Ascending aorta (tissue), 2 donors: ENCODE data around the gene SLC23A2. TPM values are rescaled to one million over a fixed set of nuclear protein-coding genes. Genes with fewer than 3 reads are reported as not detected.
A peak's percentile ranks its signal among the peaks of the same experiment; 100 is the strongest.

Experiments used
- DNase-seq, 2 donors: peaks; one replicate each; pipeline ENCODE4 v3.0.0-alpha.2; 2019; ENCODE audit warnings: low spot score in 2 of 2
- H3K27ac ChIP-seq, 2 donors: fragments of 200-600 bp; sonication (generic); one replicate each; pipeline ENCODE4 v1.5.1; 2016 to 2017; ENCODE audit warnings: mild to moderate bottlenecking in 1 of 2
- H3K27me3 ChIP-seq: fragments of 200-600 bp; sonication (generic); one replicate; pipeline ENCODE4 v1.5.1; 2017
- H3K36me3 ChIP-seq, 2 donors: fragments of 200-600 bp; sonication (generic); one replicate each; pipeline ENCODE4 v1.5.1; 2016
- H3K4me1 ChIP-seq, 2 donors: fragments of 200-600 bp; sonication (generic); one replicate each; pipeline ENCODE4 v1.5.1; 2016 to 2017; ENCODE audit warnings: mild to moderate bottlenecking in 1 of 2
- H3K4me3 ChIP-seq, 2 donors: fragments of 200-600 bp; sonication (generic); one replicate each; pipeline ENCODE4 v1.5.1; 2016 to 2017; ENCODE audit warnings: mild to moderate bottlenecking in 1 of 2
- H3K9me3 ChIP-seq, 2 donors: fragments of 200-600 bp; sonication (generic); one replicate each; pipeline ENCODE4 v1.5.1; 2016
- intact Hi-C: fragments of 100-400 bp; cut with DNase I; formaldehyde crosslinking; loops from one replicate; pipeline ENCODE4 v1.15.1; 2023
- total RNA-seq: library from RNA; depleted of rRNA; stranded (reverse); fragments of >200 nt; gene quantifications from one replicate; pipeline ENCODE4 v1.1.0, GENCODE V29; 2016
- TF ChIP-seq, protein P1 (sequence below), 3 experiments: fragments of 200-600 bp in 2 of 3; fragments of 450-650 bp in 1 of 3; sonication (generic) in 2 of 3; IDR thresholded peaks; one replicate each; pipeline ENCODE4 v1.5.1; 2016 to 2019; ENCODE audit warnings: antibody characterized with exemption in 3 of 3, mild to moderate bottlenecking in 1 of 3, moderate library complexity in 1 of 3

The SLC23A2 gene
- total RNA-seq, 1 donor from 2014 or later = 32.8 TPM

DNA sequence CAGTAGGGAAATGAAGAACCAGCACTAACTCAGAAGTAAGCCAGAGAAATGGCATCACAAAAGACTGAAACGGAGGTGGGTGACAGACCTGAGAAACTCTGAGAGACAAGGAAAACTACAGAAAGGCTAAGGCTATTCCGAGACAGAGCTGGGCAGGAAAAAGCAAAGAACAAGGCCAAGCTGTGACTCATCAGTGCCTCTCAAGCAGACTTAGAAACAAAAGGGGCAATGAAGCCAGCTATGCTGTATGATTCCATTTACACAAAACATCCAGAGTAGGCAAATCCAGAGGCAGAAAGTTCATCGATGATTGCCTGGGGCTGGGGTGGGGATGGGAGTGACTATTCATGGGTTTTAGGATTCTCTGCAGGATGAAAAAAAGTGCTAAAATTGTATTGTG lies 50.0 kb downstream of the SLC23A2 start:
- TF ChIP-seq, protein P1, sequence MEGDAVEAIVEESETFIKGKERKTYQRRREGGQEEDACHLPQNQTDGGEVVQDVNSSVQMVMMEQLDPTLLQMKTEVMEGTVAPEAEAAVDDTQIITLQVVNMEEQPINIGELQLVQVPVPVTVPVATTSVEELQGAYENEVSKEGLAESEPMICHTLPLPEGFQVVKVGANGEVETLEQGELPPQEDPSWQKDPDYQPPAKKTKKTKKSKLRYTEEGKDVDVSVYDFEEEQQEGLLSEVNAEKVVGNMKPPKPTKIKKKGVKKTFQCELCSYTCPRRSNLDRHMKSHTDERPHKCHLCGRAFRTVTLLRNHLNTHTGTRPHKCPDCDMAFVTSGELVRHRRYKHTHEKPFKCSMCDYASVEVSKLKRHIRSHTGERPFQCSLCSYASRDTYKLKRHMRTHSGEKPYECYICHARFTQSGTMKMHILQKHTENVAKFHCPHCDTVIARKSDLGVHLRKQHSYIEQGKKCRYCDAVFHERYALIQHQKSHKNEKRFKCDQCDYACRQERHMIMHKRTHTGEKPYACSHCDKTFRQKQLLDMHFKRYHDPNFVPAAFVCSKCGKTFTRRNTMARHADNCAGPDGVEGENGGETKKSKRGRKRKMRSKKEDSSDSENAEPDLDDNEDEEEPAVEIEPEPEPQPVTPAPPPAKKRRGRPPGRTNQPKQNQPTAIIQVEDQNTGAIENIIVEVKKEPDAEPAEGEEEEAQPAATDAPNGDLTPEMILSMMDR (IDR thresholded peaks at IDR 0.05) = no peak
- H3K27ac ChIP-seq = peak overlapping the region; percentile 74 to 77
- intact Hi-C loops = loop anchor here (2.0 to 10.0 kb wide), 3 partner anchors 24 to 346 kb away; no protein-coding TSS in a partner anchor
- H3K4me3 ChIP-seq = no peak overlapping the region
- DNase-seq = peak in 1 of 2 donors; percentile 77
- no peaks in the 10 kb centered on the region for H3K9me3 ChIP-seq
- no peaks in the 10 kb centered on the region for H3K36me3 ChIP-seq
- peaks cover 5 to 18% of the 10 kb centered on the region in 2 donors for H3K4me1 ChIP-seq
- H3K27me3 ChIP-seq = no peaks in the 10 kb centered on the region

DNA sequence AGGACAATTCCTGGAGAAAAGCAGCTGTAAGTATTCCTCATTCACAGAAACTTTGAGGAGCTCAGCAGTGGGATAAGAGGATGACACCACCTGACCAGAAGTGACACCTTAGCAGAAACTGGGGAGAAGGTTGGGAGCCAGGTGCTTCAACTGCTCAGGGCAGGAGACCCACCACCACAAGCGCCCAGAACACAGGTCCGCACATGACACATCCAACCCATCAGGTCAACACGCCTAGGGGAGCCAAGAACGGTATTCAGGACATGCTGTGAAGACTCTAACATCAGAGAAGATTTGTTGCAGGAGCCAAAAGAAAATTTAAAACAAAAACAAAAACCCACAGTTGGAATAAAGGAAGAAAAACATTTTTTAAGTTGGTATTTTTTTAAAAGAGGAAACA lies 50.5 kb downstream of the SLC23A2 start:
- no peaks in the 10 kb centered on the region for H3K9me3 ChIP-seq
- no peak for DNase-seq
- no peaks in the 10 kb centered on the region for H3K27me3 ChIP-seq
- no peak overlapping the region for H3K4me3 ChIP-seq
- intact Hi-C loops = loop anchor here (2.0 to 10.0 kb wide), 3 partner anchors 24 to 346 kb away; no protein-coding TSS in a partner anchor
- peaks cover 5 to 18% of the 10 kb centered on the region in 2 donors for H3K4me1 ChIP-seq
- TF ChIP-seq, protein P1 (IDR thresholded peaks at IDR 0.05) = no peak
- H3K27ac ChIP-seq = peak overlapping the region; percentile 74 to 77
- H3K36me3 ChIP-seq = no peaks in the 10 kb centered on the region

DNA sequence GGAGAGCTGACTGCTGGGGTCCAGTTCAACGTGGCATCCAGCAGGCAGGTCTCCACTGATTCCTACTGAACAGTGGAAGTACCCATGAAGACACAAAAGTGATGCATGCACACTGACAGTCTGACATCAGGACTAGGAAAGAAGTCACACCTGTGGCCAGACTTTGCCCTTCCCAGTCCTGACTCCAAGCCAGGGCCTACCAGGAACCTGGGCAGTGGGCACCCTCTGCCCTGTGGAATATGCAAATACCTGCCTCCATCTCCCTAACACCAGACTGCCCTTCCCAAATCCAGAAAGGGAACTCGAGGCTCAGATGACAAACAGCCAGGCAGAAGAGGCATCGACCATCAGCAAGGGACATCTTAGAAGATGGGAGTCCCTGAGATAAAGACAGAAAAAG lies 50.9 kb downstream of the SLC23A2 start:
- Histone ChIP-seq H3K27ac (peak overlapping the region; percentile 74 to 77), H3K27me3 (no peaks in the 10 kb centered on the region), H3K36me3 (no peaks in the 10 kb centered on the region), H3K9me3 (no peaks in the 10 kb centered on the region), H3K4me1 (peaks cover 5 to 18% of the 10 kb centered on the region in 2 donors), H3K4me3 (no peak overlapping the region)
- DNase-seq = no peak
- intact Hi-C loops = loop anchor here (2.0 to 10.0 kb wide), 3 partner anchors 24 to 346 kb away; no protein-coding TSS in a partner anchor
- TF ChIP-seq, protein P1 (IDR thresholded peaks at IDR 0.05) = no peak

DNA sequence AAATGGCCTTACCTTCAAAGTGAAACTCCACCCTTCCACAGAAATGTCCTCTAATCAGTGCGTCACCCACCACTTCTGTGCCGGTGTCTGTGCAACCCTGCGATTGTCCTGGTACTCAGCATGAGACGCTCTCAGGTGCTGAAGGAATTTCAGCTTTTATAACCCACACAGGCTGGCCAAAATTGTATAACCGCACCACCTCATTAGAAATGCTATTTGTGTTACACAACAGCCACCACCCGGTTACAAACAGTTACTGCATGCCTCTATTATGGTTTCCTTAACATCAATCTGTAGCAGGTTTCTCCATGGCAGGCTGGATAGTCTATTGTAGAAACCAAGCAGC lies 51.5 kb downstream of the SLC23A2 start:
- intact Hi-C loops = loop anchor here (2.0 to 10.0 kb wide), 3 partner anchors 23 to 345 kb away; no protein-coding TSS in a partner anchor
- Histone ChIP-seq H3K27me3 (no peaks in the 10 kb centered on the region), H3K36me3 (no peaks in the 10 kb centered on the region), H3K4me1 (peaks cover 5 to 18% of the 10 kb centered on the region in 2 donors), H3K4me3 (no peak overlapping the region), H3K27ac (peak overlapping the region in 1 of 2 donors; percentile 77), H3K9me3 (no peaks in the 10 kb centered on the region)
- DNase-seq = no peak
- TF ChIP-seq, protein P1 (IDR thresholded peaks at IDR 0.05) = peak; percentile 60 to 71 (median 67)

DNA sequence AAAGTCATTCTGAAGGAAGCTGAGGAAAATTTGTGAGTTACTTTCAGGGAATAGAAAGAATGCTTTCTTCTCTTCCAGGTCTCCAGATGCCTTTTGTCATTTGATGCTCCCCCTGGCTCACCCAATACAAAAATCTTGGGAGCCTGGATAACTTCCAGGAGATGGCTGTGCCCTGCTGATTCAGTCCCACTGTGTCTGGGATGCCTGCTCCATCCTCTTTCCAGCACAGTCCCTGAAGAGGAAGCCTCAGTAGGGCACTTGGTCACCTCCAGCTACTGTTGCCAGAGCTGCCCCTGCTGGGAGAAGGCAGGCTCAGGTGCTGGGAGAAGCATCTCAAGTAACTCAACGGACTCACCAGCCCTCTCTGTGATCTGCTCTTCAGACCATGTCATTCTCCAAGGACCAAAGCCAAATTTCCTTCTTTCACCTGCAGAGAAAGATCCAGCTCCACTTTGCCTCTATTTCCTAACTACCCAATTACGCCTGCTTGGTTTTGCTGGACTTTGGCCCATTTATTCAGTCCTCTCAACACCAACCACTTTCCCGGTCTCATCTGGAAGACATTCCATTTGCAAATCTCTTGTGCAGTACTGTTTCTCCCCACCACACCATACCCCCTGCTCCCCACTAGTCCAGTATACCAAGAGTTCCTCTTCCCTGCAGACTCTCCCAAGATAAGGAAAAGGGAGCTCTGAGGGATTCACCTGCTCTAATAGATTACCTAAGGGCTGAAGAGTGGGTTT lies 53.3 kb downstream of the SLC23A2 start:
- TF ChIP-seq, protein P1 (IDR thresholded peaks at IDR 0.05) = no peak
- H3K27me3 ChIP-seq = no peaks in the 10 kb centered on the region
- H3K27ac ChIP-seq = no peak overlapping the region
- H3K9me3 ChIP-seq = no peaks in the 10 kb centered on the region
- DNase-seq = no peak
- intact Hi-C loops = no loop called here
- peaks cover 5 to 20% of the 10 kb centered on the region in 2 donors for H3K4me1 ChIP-seq
- no peaks in the 10 kb centered on the region for H3K36me3 ChIP-seq
- no peak overlapping the region for H3K4me3 ChIP-seq
